Measurements from ENCODE around the gene GPRIN1. TPM values are rescaled to one million over a fixed set of nuclear protein-coding genes. Genes with fewer than 3 reads are reported as not detected.

The GPRIN1 gene
- total RNA-seq, 1 experiment from 2014 or later: 1.9 TPM

DNA sequence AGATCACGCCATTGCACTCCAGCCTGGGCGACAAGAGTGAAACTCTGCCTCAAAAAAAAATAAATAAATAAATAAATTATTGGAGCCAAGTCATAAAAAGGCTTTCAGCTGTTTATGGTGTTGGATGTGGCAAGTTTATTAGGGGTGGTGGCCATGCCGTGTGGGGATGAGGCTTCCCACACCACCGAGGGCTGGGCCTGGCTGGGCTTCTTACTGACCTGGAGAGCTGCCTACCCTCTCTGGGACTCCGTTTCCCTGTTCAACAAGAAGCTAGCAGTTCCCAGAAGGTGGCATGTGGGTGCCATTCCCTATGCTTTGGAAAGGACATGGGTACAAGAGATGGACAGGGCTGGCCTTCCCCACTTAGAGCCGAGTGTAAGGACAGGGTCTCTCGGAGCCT is 22.6 kb downstream of the GPRIN1 start:
- Histone ChIP-seq H3K27ac (ENCODE audit: low read length) (no peak overlapping the region), H3K79me2 (ENCODE audit: low read length) (no peaks in the 10 kb centered on the region), H3K9ac (ENCODE audit: low read length) (no peak overlapping the region), H3K27me3 (ENCODE audit: low read length) (no peaks in the 10 kb centered on the region), H3K4me2 (ENCODE audit: low read depth, low read length, poor library complexity, severe bottlenecking) (no peak overlapping the region), H3K36me3 (ENCODE audit: insufficient read depth, low read length) (no peaks in the 10 kb centered on the region), H2AFZ (ENCODE audit: low read length) (no peak overlapping the region), H4K20me1 (ENCODE audit: insufficient read depth, low read depth, low read length) (no peaks in the 10 kb centered on the region), H3K4me3 (ENCODE audit: low read length) (no peak overlapping the region), H3K9me2 (replicated peaks; ENCODE audit: insufficient read depth, low read length) (no peaks in the 10 kb centered on the region), H3K9me3 (ENCODE audit: low read length) (no peaks in the 10 kb centered on the region; the same call in 1 of the 2 replicates), H3K4me1 (ENCODE audit: low read length) (no peaks in the 10 kb centered on the region)
- no peak for DNase-seq

- Histone ChIP-seq H3K27ac (ENCODE audit: low read length) (no peak overlapping the region), H3K9me3 (ENCODE audit: low read length) (no peaks in the 10 kb centered on the region), H3K9ac (ENCODE audit: low read length) (no peak overlapping the region), H3K4me3 (ENCODE audit: low read length) (no peak overlapping the region), H3K4me1 (ENCODE audit: low read length) (no peaks in the 10 kb centered on the region), H3K27me3 (ENCODE audit: low read length) (no peaks in the 10 kb centered on the region), H3K4me2 (ENCODE audit: low read depth, low read length, poor library complexity, severe bottlenecking) (no peak overlapping the region), H3K36me3 (ENCODE audit: insufficient read depth, low read length) (no peaks in the 10 kb centered on the region), H2AFZ (ENCODE audit: low read length) (no peak overlapping the region), H3K9me2 (replicated peaks; ENCODE audit: insufficient read depth, low read length) (no peaks in the 10 kb centered on the region), H4K20me1 (ENCODE audit: insufficient read depth, low read depth, low read length) (no peaks in the 10 kb centered on the region), H3K79me2 (ENCODE audit: low read length) (no peaks in the 10 kb centered on the region)
- no peak for DNase-seq
These were observed 26.9 kb downstream of the GPRIN1 start for GRCh38 chr5:176583076-176583475.

GRCh38 chr5:176581361-176581760 is 28.6 kb downstream of the GPRIN1 start:
- Histone ChIP-seq H3K4me3 (ENCODE audit: low read length) (no peak overlapping the region), H2AFZ (ENCODE audit: low read length) (no peak overlapping the region), H3K27ac (ENCODE audit: low read length) (no peak overlapping the region), H3K9me2 (replicated peaks; ENCODE audit: insufficient read depth, low read length) (no peaks in the 10 kb centered on the region), H3K27me3 (ENCODE audit: low read length) (no peaks in the 10 kb centered on the region), H3K9ac (ENCODE audit: low read length) (no peak overlapping the region), H3K4me2 (ENCODE audit: low read depth, low read length, poor library complexity, severe bottlenecking) (no peak overlapping the region), H3K4me1 (ENCODE audit: low read length) (no peaks in the 10 kb centered on the region), H4K20me1 (ENCODE audit: insufficient read depth, low read depth, low read length) (no peaks in the 10 kb centered on the region), H3K9me3 (ENCODE audit: low read length) (no peaks in the 10 kb centered on the region), H3K79me2 (ENCODE audit: low read length) (no peaks in the 10 kb centered on the region), H3K36me3 (ENCODE audit: insufficient read depth, low read length) (no peaks in the 10 kb centered on the region)
- no peak for DNase-seq

- no peaks in the 10 kb centered on the region for H3K36me3 ChIP-seq (ENCODE audit: insufficient read depth, low read length)
- H3K79me2 ChIP-seq (ENCODE audit: low read length): no peaks in the 10 kb centered on the region
- H4K20me1 ChIP-seq (ENCODE audit: insufficient read depth, low read depth, low read length): no peaks in the 10 kb centered on the region
- no peaks in the 10 kb centered on the region for H3K9me3 ChIP-seq (ENCODE audit: low read length)
- no peak overlapping the region for H3K4me2 ChIP-seq (ENCODE audit: low read depth, low read length, poor library complexity, severe bottlenecking)
- H3K4me1 ChIP-seq (ENCODE audit: low read length): peaks cover 4% of the 10 kb centered on the region; the same call in 1 of the 2 replicates
- no peak overlapping the region for H2AFZ ChIP-seq (ENCODE audit: low read length)
- no peak for DNase-seq
- no peak overlapping the region for H3K9ac ChIP-seq (ENCODE audit: low read length)
- H3K9me2 ChIP-seq (replicated peaks; ENCODE audit: insufficient read depth, low read length): no peaks in the 10 kb centered on the region
- no peak overlapping the region for H3K4me3 ChIP-seq (ENCODE audit: low read length)
- no peak overlapping the region for H3K27ac ChIP-seq (ENCODE audit: low read length)
- no peaks in the 10 kb centered on the region for H3K27me3 ChIP-seq (ENCODE audit: low read length)
These were observed 30.6 kb downstream of the GPRIN1 start for GRCh38 chr5:176579323-176579722.

DNA sequence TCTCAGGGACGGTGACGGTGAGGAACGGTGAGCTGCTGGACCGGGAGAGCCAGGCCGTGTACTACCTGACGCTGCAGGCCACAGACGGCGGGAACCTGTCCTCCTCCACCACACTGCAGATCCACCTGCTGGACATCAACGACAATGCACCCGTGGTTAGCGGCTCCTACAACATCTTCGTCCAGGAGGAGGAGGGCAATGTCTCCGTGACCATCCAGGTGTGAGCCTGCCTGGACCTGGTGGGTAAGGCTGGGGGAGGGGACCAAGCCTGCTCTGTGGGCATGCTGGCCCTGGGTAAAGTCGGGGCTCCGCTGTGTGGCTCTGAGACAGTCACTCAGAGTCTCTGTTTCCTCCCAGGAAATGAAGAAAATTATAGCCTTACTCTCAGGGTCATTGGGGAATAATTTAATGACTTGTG is 31.6 kb downstream of the GPRIN1 start:
- Histone ChIP-seq H2AFZ (ENCODE audit: low read length) (peak overlapping the region; percentile 42; the same call in 1 of the 2 replicates), H3K36me3 (ENCODE audit: insufficient read depth, low read length) (no peaks in the 10 kb centered on the region), H3K9me2 (replicated peaks; ENCODE audit: insufficient read depth, low read length) (no peaks in the 10 kb centered on the region), H3K9me3 (ENCODE audit: low read length) (no peaks in the 10 kb centered on the region), H3K4me3 (ENCODE audit: low read length) (no peak overlapping the region), H3K79me2 (ENCODE audit: low read length) (no peaks in the 10 kb centered on the region), H3K4me2 (ENCODE audit: low read depth, low read length, poor library complexity, severe bottlenecking) (no peak overlapping the region), H4K20me1 (ENCODE audit: insufficient read depth, low read depth, low read length) (no peaks in the 10 kb centered on the region), H3K4me1 (ENCODE audit: low read length) (peaks cover 6% of the 10 kb centered on the region; the same call in 1 of the 2 replicates), H3K9ac (ENCODE audit: low read length) (no peak overlapping the region), H3K27me3 (ENCODE audit: low read length) (no peaks in the 10 kb centered on the region), H3K27ac (ENCODE audit: low read length) (no peak overlapping the region)
- DNase-seq: peak; percentile 81

GRCh38 chr5:176577312-176578176 is 32.4 kb downstream of the GPRIN1 start:
- Histone ChIP-seq H3K27me3 (ENCODE audit: low read length) (no peaks in the 10 kb centered on the region), H3K4me3 (ENCODE audit: low read length) (no peak overlapping the region), H2AFZ (ENCODE audit: low read length) (no peak overlapping the region), H4K20me1 (ENCODE audit: insufficient read depth, low read depth, low read length) (no peaks in the 10 kb centered on the region), H3K4me2 (ENCODE audit: low read depth, low read length, poor library complexity, severe bottlenecking) (no peak overlapping the region), H3K9me2 (replicated peaks; ENCODE audit: insufficient read depth, low read length) (no peaks in the 10 kb centered on the region), H3K4me1 (ENCODE audit: low read length) (peaks cover 6% of the 10 kb centered on the region; the same call in 1 of the 2 replicates), H3K9me3 (ENCODE audit: low read length) (no peaks in the 10 kb centered on the region), H3K27ac (ENCODE audit: low read length) (no peak overlapping the region), H3K9ac (ENCODE audit: low read length) (no peak overlapping the region), H3K36me3 (ENCODE audit: insufficient read depth, low read length) (no peaks in the 10 kb centered on the region), H3K79me2 (ENCODE audit: low read length) (no peaks in the 10 kb centered on the region)
- no peak for DNase-seq

DNA sequence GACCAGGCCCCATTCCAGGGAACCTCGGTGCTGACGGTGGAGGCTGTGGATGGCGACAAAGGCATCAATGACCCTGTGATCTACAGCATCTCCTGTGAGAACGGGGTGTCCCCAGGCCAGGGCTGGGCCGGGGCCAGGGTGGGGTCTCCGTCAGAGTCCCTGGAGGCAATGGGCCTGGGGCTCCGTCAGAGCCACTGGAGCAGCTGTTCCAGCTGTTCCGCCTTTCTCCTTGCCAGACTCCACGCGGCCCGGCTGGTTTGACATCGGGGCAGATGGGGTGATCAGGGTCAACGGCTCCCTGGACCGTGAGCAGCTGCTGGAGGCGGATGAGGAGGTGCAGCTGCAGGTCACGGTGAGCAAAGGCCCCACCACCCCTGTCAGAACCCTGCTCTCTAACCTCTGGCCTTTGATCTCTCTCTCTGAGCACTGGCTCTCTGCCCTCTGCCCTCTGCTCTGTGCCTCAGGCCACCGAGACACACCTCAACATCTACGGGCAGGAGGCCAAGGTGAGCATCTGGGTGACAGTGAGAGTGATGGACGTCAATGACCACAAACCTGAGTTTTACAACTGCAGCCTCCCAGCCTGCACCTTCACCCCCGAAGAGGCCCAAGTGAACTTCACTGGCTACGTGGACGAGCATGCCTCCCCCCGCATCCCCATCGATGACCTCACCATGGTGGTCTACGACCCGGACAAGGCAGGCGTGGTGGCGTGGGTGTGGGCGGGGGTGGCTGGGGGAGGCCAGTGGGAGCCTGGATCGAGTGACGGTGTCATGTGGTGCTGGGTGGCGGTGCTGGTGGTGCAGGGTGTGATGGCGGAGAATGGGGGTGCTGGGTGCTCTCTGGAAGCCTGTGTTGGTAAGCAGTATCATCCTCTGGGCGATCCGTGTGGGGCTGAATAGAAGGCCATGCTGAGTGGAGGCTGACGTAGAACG is 34.2 kb downstream of the GPRIN1 start:
- H3K9me3 ChIP-seq (ENCODE audit: low read length): no peaks in the 10 kb centered on the region
- no peak overlapping the region for H3K4me3 ChIP-seq (ENCODE audit: low read length)
- H3K9me2 ChIP-seq (replicated peaks; ENCODE audit: insufficient read depth, low read length): no peaks in the 10 kb centered on the region
- no peak overlapping the region for H2AFZ ChIP-seq (ENCODE audit: low read length)
- H3K27me3 ChIP-seq (ENCODE audit: low read length): no peaks in the 10 kb centered on the region
- no peak for DNase-seq
- peaks cover 6% of the 10 kb centered on the region; the same call in 1 of the 2 replicates for H3K4me1 ChIP-seq (ENCODE audit: low read length)
- H3K79me2 ChIP-seq (ENCODE audit: low read length): no peaks in the 10 kb centered on the region
- H3K36me3 ChIP-seq (ENCODE audit: insufficient read depth, low read length): no peaks in the 10 kb centered on the region
- no peak overlapping the region for H3K9ac ChIP-seq (ENCODE audit: low read length)
- H3K27ac ChIP-seq (ENCODE audit: low read length): no peak overlapping the region
- H4K20me1 ChIP-seq (ENCODE audit: insufficient read depth, low read depth, low read length): no peaks in the 10 kb centered on the region
- H3K4me2 ChIP-seq (ENCODE audit: low read depth, low read length, poor library complexity, severe bottlenecking): no peak overlapping the region

DNA sequence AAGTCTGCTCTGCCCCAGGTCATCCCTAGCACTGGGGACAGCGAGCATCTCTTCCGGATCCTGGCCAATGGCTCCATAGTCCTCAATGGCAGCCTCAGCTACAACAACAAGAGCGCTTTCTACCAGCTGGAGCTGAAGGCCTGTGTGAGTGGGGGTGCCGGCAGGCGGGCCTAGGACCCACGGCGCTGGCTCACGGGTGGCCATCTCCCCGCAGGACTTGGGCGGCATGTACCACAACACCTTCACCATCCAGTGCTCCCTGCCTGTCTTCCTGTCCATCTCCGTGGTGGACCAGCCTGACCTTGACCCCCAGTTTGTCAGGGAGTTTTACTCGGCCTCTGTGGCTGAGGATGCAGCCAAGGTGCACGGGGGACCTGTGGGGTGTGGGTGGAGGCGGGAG is 34.9 kb downstream of the GPRIN1 start:
- no peak for DNase-seq
- no peak overlapping the region for H2AFZ ChIP-seq (ENCODE audit: low read length)
- no peaks in the 10 kb centered on the region for H3K27me3 ChIP-seq (ENCODE audit: low read length)
- no peaks in the 10 kb centered on the region for H4K20me1 ChIP-seq (ENCODE audit: insufficient read depth, low read depth, low read length)
- peaks cover 6% of the 10 kb centered on the region; the same call in 1 of the 2 replicates for H3K4me1 ChIP-seq (ENCODE audit: low read length)
- no peaks in the 10 kb centered on the region for H3K9me2 ChIP-seq (replicated peaks; ENCODE audit: insufficient read depth, low read length)
- no peak overlapping the region for H3K4me3 ChIP-seq (ENCODE audit: low read length)
- H3K79me2 ChIP-seq (ENCODE audit: low read length): no peaks in the 10 kb centered on the region
- no peak overlapping the region for H3K9ac ChIP-seq (ENCODE audit: low read length)
- no peak overlapping the region for H3K4me2 ChIP-seq (ENCODE audit: low read depth, low read length, poor library complexity, severe bottlenecking)
- no peak overlapping the region for H3K27ac ChIP-seq (ENCODE audit: low read length)
- no peaks in the 10 kb centered on the region for H3K9me3 ChIP-seq (ENCODE audit: low read length)
- H3K36me3 ChIP-seq (ENCODE audit: insufficient read depth, low read length): no peaks in the 10 kb centered on the region
